ENCODE results near the gene MACROD2.

GRCh38 chr20:16007962-16008361 lies 2012.6 kb downstream of the MACROD2 start:
- TF ChIP-seq CTCF (IDR thresholded peaks at IDR 0.05) (no peak), POLR2A (IDR thresholded peaks at IDR 0.05) (no peak)
